Measurements from ENCODE around the gene CNTFR.

Gene CNTFR

DNA sequence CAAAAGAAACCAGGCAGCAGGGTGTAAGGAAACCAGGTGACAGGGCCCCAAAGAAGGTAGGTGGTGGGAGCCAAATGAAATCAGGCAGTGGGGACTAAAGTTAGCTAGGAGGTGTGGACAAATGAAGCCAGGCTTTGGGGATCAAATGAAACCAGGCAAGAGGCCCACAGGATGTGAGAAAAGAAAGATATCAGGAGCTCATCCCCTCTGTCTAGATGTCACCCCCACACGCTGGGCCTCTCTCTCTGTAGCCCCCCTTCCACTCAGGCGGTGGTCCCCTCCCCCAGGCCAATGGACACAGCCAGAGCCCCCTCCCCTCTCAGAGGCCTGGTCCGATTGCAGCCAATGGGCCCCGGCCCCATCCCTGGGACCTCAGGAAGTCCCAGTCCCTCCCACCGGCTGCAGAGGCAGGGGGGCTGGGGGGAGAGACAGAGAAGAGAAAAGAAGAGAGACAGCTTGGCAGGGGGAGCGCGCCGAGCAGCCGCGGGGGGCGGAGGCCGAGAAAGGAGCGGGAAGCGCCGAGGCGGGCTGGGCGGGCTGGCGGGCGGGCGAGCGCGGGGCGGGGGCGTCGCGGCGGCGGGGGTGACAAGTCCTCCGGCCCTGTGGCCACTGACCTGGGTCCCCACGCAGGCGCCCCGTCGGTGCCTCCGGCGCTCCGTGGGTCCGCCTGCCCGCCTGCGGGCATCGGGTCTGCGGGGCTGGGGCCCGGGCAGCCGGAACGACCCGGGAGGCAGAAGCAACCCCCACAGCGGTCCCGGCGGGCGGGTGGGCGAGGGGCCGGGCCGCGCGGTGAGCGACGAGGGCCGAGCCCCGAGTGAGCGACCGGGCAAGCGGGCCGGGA lies 11.9 kb downstream of the CNTFR start:
- no peak overlapping the region for H3K27ac ChIP-seq
- DNase-seq = no peak
- no peaks in the 10 kb centered on the region for H3K36me3 ChIP-seq (replicated peaks)
- in situ Hi-C loops (cut with HindIII; ENCODE audit: low pct_ligation_motif_present, low sequenced_read_pairs) = no loop called here
- peaks cover 58% of the 10 kb centered on the region for H3K27me3 ChIP-seq (replicated peaks)
- TF ChIP-seq, protein P1, sequence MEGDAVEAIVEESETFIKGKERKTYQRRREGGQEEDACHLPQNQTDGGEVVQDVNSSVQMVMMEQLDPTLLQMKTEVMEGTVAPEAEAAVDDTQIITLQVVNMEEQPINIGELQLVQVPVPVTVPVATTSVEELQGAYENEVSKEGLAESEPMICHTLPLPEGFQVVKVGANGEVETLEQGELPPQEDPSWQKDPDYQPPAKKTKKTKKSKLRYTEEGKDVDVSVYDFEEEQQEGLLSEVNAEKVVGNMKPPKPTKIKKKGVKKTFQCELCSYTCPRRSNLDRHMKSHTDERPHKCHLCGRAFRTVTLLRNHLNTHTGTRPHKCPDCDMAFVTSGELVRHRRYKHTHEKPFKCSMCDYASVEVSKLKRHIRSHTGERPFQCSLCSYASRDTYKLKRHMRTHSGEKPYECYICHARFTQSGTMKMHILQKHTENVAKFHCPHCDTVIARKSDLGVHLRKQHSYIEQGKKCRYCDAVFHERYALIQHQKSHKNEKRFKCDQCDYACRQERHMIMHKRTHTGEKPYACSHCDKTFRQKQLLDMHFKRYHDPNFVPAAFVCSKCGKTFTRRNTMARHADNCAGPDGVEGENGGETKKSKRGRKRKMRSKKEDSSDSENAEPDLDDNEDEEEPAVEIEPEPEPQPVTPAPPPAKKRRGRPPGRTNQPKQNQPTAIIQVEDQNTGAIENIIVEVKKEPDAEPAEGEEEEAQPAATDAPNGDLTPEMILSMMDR (IDR thresholded peaks at IDR 0.05; ENCODE audit: low read depth, low read length, missing control alignments) = no peak
- H3K4me3 ChIP-seq (ENCODE audit: low read depth, low read length) = no peak overlapping the region

DNA sequence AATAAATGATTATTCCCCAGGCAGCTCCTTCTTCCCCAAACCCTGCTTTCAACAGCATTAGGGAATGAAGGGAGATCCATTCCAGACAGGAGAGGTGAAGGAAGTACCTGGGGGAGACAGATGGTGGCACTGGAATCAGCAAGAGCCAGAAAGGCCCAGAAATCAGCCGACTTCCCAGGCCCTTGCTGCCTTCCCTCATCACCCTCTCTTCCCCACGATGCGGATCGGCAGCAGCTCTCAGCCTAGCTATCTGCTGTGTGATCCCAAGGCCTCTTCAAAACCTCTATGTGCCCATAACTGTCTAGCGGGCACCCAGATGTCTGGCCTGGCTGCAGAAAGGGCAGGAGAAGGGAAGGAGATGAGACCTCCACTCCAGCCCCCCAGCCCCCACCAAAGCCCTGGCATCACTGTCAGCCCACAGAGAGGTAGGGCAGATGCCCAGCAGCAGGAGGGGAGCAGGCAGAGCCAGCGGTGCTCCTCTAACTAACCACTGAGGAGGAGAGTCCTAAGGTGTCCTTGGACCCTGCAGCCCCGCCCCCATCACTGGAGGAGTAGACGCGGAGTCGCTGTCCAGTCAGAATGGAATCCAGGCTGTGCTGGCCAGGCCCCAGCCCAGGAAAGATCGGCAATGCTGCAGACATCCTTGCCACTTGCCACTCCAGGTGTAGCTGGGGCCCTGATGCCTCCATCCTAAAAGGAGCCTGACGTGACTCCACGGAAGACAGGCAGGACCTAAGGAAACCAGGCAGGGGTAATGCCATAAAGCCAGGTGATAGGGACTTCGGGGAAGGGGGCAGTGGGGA lies 12.7 kb downstream of the CNTFR start:
- Histone ChIP-seq H3K27ac (no peak overlapping the region), H3K36me3 (replicated peaks) (no peaks in the 10 kb centered on the region), H3K4me3 (ENCODE audit: low read depth, low read length) (no peak overlapping the region), H3K27me3 (replicated peaks) (peaks cover 53% of the 10 kb centered on the region)
- TF ChIP-seq, protein P1 (IDR thresholded peaks at IDR 0.05; ENCODE audit: low read depth, low read length, missing control alignments) = no peak
- in situ Hi-C loops (cut with HindIII; ENCODE audit: low pct_ligation_motif_present, low sequenced_read_pairs) = no loop called here
- no peak for DNase-seq

DNA sequence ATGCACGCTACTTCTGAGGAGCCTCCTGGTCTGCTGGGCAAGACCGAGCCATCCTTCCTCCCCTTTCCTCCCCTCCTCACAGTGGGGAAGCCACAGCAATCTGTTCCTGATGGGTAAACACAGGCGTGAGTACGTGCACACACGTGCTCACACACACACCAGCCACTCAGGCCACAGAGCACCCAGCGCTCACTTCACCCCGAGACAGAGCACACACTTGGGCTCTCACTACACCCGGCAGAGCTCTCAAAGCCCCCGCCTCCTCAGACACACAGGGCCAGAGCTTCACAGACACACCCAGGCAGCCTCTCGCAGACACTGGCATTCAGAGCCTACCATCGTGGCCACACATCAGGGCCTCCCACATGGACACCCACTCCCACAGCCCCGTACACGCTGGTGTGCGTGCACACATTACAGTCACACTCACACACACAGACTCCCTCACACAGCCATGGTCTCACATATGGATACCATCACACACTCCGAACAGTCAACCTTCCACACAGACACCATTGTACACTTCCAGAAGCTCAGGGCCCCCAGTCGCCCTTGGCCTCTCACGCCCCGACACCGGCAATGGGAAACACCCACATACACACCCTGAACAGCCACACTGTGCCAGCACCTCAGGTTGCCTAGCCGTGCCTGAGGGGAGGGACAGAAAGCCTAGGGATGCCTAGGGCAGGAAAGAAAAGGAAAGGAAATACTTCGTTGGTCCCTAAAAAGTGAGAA lies 13.5 kb downstream of the CNTFR start:
- no peak for DNase-seq
- Histone ChIP-seq H3K27me3 (replicated peaks) (peaks cover 50% of the 10 kb centered on the region), H3K27ac (no peak overlapping the region), H3K4me3 (ENCODE audit: low read depth, low read length) (no peak overlapping the region), H3K36me3 (replicated peaks) (no peaks in the 10 kb centered on the region)
- in situ Hi-C loops (cut with HindIII; ENCODE audit: low pct_ligation_motif_present, low sequenced_read_pairs) = no loop called here
- TF ChIP-seq, protein P1 (IDR thresholded peaks at IDR 0.05; ENCODE audit: low read depth, low read length, missing control alignments) = no peak

DNA sequence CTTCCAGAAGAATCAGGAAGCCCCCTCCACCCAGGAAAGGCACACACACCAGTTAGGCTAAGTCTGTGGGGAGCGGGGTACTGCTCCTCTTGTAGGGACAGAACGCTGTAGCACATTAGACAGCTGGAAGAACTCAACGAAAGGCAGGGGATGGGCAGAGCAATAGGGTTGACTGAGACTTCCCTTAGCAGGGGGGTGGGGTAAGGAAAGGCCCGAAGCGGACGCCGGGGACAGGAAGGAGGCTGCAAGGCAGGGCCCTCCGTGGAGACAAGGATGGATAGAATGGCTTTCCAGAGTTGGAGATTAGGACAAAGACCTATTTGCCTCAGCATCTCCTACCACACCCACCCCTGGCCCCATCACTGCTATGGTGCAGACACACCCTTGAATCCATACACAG lies 14.3 kb downstream of the CNTFR start:
- in situ Hi-C loops (cut with HindIII; ENCODE audit: low pct_ligation_motif_present, low sequenced_read_pairs) = no loop called here
- no peak for DNase-seq
- H3K4me3 ChIP-seq (ENCODE audit: low read depth, low read length) = no peak overlapping the region
- no peaks in the 10 kb centered on the region for H3K36me3 ChIP-seq (replicated peaks)
- TF ChIP-seq, protein P1 (IDR thresholded peaks at IDR 0.05; ENCODE audit: low read depth, low read length, missing control alignments) = no peak
- H3K27me3 ChIP-seq (replicated peaks) = peaks cover 46% of the 10 kb centered on the region
- no peak overlapping the region for H3K27ac ChIP-seq

DNA sequence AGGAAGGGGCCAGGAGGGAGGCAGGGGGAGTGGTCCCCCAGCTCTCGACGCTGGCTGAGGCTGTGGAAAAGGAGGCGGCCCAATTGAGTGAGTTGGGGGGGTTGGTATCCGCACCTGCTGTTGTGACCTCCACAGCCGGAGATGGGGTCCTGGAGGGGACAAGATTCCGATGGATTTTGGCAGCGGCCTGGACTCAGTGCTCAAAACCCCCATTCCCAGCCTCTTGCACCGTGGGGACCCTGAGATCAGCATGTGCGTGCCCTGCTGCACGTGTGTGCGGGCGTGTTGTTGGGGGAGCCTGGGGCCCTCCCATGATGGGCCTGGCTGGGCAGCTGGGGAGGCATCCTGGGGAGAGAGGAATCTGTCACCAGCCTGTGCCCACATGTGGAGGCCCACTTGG lies 15.0 kb downstream of the CNTFR start:
- in situ Hi-C loops (cut with HindIII; ENCODE audit: low pct_ligation_motif_present, low sequenced_read_pairs) = no loop called here
- Histone ChIP-seq H3K36me3 (replicated peaks) (no peaks in the 10 kb centered on the region), H3K27me3 (replicated peaks) (peaks cover 45% of the 10 kb centered on the region), H3K4me3 (ENCODE audit: low read depth, low read length) (no peak overlapping the region), H3K27ac (no peak overlapping the region)
- TF ChIP-seq, protein P1 (IDR thresholded peaks at IDR 0.05; ENCODE audit: low read depth, low read length, missing control alignments) = no peak
- no peak for DNase-seq
